Lung (tissue), 12 donors: Measurements from ENCODE around the gene MEF2A. TPM values are rescaled to one million over a fixed set of nuclear protein-coding genes. Genes with fewer than 3 reads are reported as not detected.
A peak's percentile ranks its signal among the peaks of the same experiment; 100 is the strongest.

Experiments
- ATAC-seq: fragments of 200-7000 bp; cut with Tn5 transposase; one replicate; pipeline ENCODE4 v1.9.1; 2020; ENCODE audit warnings: moderate number of reproducible peaks; ENCODE audit not compliant: insufficient read depth, low FRiP score
- DNase-seq, 3 donors: peaks; one replicate each; pipeline ENCODE4 v3.0.0-alpha.2; 2013 to 2017
- H3K27ac ChIP-seq, 2 donors: one replicate each; pipeline ENCODE4 v1.5.1; 2013; ENCODE audit warnings: mild to moderate bottlenecking in 2 of 2, moderate library complexity in 2 of 2, control low read depth in 1 of 2, inconsistent platforms in 1 of 2, low read depth in 1 of 2, low read length in 1 of 2
- H3K27me3 ChIP-seq, 3 donors: one replicate each; pipeline ENCODE4 v1.5.1; 2013; ENCODE audit warnings: low read length in 2 of 3; ENCODE audit not compliant: control insufficient read depth in 3 of 3, insufficient read depth in 3 of 3
- H3K36me3 ChIP-seq, 4 donors: one replicate each; pipeline ENCODE4 v1.5.1; 2013; ENCODE audit warnings: low read length in 4 of 4, mild to moderate bottlenecking in 1 of 4, moderate library complexity in 1 of 4; ENCODE audit not compliant: control insufficient read depth in 4 of 4, insufficient read depth in 4 of 4
- H3K4me1 ChIP-seq, 5 donors: one replicate each; pipeline ENCODE4 v1.5.1; 2013; ENCODE audit warnings: low read length in 5 of 5, mild to moderate bottlenecking in 2 of 5, moderate library complexity in 1 of 5; ENCODE audit not compliant: control insufficient read depth in 5 of 5, insufficient read depth in 5 of 5
- H3K4me3 ChIP-seq: one replicate; pipeline ENCODE4 v1.5.1; 2013; ENCODE audit warnings: mild to moderate bottlenecking, control low read depth, moderate library complexity
- H3K9ac ChIP-seq, 2 donors: one replicate each; pipeline ENCODE4 v1.5.1; 2013; ENCODE audit warnings: low read length in 2 of 2, control low read depth in 1 of 2; ENCODE audit not compliant: insufficient read depth in 1 of 2
- H3K9me3 ChIP-seq, 4 donors: one replicate each; pipeline ENCODE4 v1.5.1; 2013; ENCODE audit warnings: low read length in 3 of 4, mild to moderate bottlenecking in 1 of 4, moderate library complexity in 1 of 4; ENCODE audit not compliant: control insufficient read depth in 4 of 4, insufficient read depth in 3 of 4
- CTCF ChIP-seq: IDR thresholded peaks from 2 replicates; pipeline ENCODE4 v1.5.1; 2012; ENCODE audit warnings: mild to moderate bottlenecking; ENCODE audit errors: control extremely low read depth, extremely low read depth
- WGBS, 2 donors: extraction: QIAGEN DNeasy Blood & Tissue Kit; methylation state at CpG; one replicate each; pipeline ENCODE4 v1.1.7; 2013; 5-methylcytosine and 5-hydroxymethylcytosine counted together
- polyA plus RNA-seq, 2 donors: library from polyadenylated mRNA; stranded (reverse); fragments of 200-250 nt; gene quantifications; one replicate each; pipeline ENCODE4 v1.2.1, GENCODE V29; 2013
- total RNA-seq, 2 donors: library from RNA; depleted of rRNA in 1 of 2; stranded (reverse); fragments of >200 nt in 1 of 2; gene quantifications; one replicate each; pipeline ENCODE4 v1.2.1, GENCODE V29; 2014 to 2021
- donor health status: control.
- donor health status: control.
- donor health status: Bipolar disorder and iron deficiency.
- donor health status: healthy.
- donor health status: DM: yes; HTN: yes; CAD: no.

Gene MEF2A
- total and polyA plus RNA-seq, 4 donors: 26.0 to 140 (median 48.1) TPM

- peak; percentile 51 for ATAC-seq
- WGBS, 2 donors: 72 to 78% methylated on average over 6 of the region's 6 CpGs
Measured at GRCh38 chr15:99618941-99619411, 53.2 kb downstream of the MEF2A start.

GRCh38 chr15:99619712-99620111 is 53.9 kb downstream of the MEF2A start:
- 41 to 49% methylated on average over 2 of the region's 2 CpGs for WGBS, 2 donors
- TF ChIP-seq CTCF: no peak
- DNase-seq (no peak), ATAC-seq (no peak)
- no peak overlapping the region for H3K4me3 ChIP-seq
- peak overlapping the region in 1 of 2 donors; percentile 40 for H3K27ac ChIP-seq
- no peaks in the 10 kb centered on the region for H3K36me3 ChIP-seq
- H3K9ac ChIP-seq: no peak overlapping the region
- H3K9me3 ChIP-seq: no peaks in the 10 kb centered on the region
- no peaks in the 10 kb centered on the region for H3K27me3 ChIP-seq
- peaks cover 3 to 20% (median 7%) of the 10 kb centered on the region in 5 donors for H3K4me1 ChIP-seq

More at GRCh38 chr15:99618941-99619411, 53.2 kb downstream of the MEF2A start:
- Histone ChIP-seq H3K4me1 (peaks cover 7 to 26% (median 8%) of the 10 kb centered on the region in 5 donors), H3K36me3 (no peaks in the 10 kb centered on the region), H3K27ac (peak overlapping the region; percentile 66 to 88), H3K9ac (no peak overlapping the region), H3K4me3 (no peak overlapping the region), H3K9me3 (no peaks in the 10 kb centered on the region), H3K27me3 (no peaks in the 10 kb centered on the region)
- DNase-seq: peak in 1 of 3 donors; percentile 34
- TF ChIP-seq CTCF: no peak

- H3K9ac ChIP-seq: no peak overlapping the region
- no peaks in the 10 kb centered on the region for H3K27me3 ChIP-seq
- H3K9me3 ChIP-seq: no peaks in the 10 kb centered on the region
- H3K4me3 ChIP-seq: no peak overlapping the region
- peak overlapping the region in 1 of 2 donors; percentile 24 for H3K27ac ChIP-seq
- H3K36me3 ChIP-seq: no peaks in the 10 kb centered on the region
- no peak for ATAC-seq
- H3K4me1 ChIP-seq: peaks cover 0 to 16% (median 7%) of the 10 kb centered on the region in 5 donors
- TF ChIP-seq CTCF: no peak
- WGBS, 2 donors: 70 to 84% methylated on average over 6 of the region's 6 CpGs
- no peak for DNase-seq
Measured at GRCh38 chr15:99620178-99620577, 54.4 kb downstream of the MEF2A start.

GRCh38 chr15:99621767-99622166 is 56.0 kb downstream of the MEF2A start:
- H3K36me3 ChIP-seq: no peaks in the 10 kb centered on the region
- H3K27ac ChIP-seq: no peak overlapping the region
- ATAC-seq: no peak
- TF ChIP-seq CTCF: no peak
- H3K9me3 ChIP-seq: no peaks in the 10 kb centered on the region
- no peak overlapping the region for H3K9ac ChIP-seq
- H3K4me1 ChIP-seq: peaks cover 0 to 14% (median 6%) of the 10 kb centered on the region in 5 donors
- H3K27me3 ChIP-seq: no peaks in the 10 kb centered on the region
- H3K4me3 ChIP-seq: no peak overlapping the region
- DNase-seq: no peak
